ENCODE data around the gene APMAP. TPM values are rescaled to one million over a fixed set of nuclear protein-coding genes. Genes with fewer than 3 reads are reported as not detected.

APMAP gene
- total and polyA plus RNA-seq, 9 of the 15 experiments (the other 6 are each of a cell fraction or from before 2014, with no cell fraction given) = 6.7 to 18.2 (median 14.4) TPM

GRCh38 chr20:24992487-24993205 is at the start of gene APMAP (continued):
- no peak for TF ChIP-seq ZBTB7A (IDR thresholded peaks at IDR 0.05; ENCODE audit: borderline replicate concordance, control insufficient read depth, low read depth, low read length)
- TF ChIP-seq NCOA4 (IDR thresholded peaks at IDR 0.05; ENCODE audit: partially characterized antibody) = no peak
- TF ChIP-seq SOX6 (IDR thresholded peaks at IDR 0.05) = no peak
- no peak for TF ChIP-seq SMARCA5 (IDR thresholded peaks at IDR 0.05)
- TF ChIP-seq RB1 (IDR thresholded peaks at IDR 0.05; ENCODE audit: low read depth) = peak; percentile 39; the same call in 1 of the 2 replicates
- TF ChIP-seq ZNF165 (CRISPR knock-in tag; IDR thresholded peaks at IDR 0.05; ENCODE audit: borderline replicate concordance) = no peak
- TF ChIP-seq ZKSCAN3 (CRISPR knock-in tag; IDR thresholded peaks at IDR 0.05) = no peak
- no peak for TF ChIP-seq E2F5 (CRISPR knock-in tag; IDR thresholded peaks at IDR 0.05)
- peak; percentile 74 to 95 (median 86); a peak in 4 of 6 replicates for TF ChIP-seq ZBTB11 (CRISPR knock-in tag; IDR thresholded peaks at IDR 0.05)
- TF ChIP-seq DPF2 (IDR thresholded peaks at IDR 0.05) = no peak
- no peak for TF ChIP-seq JUN (IDR thresholded peaks at IDR 0.05; ENCODE audit: borderline replicate concordance, low read depth, low read length)
- TF ChIP-seq JUN (CRISPR knock-in tag; IDR thresholded peaks at IDR 0.05; ENCODE audit: borderline replicate concordance) = no peak
- peak; percentile 85 for TF ChIP-seq PHF20 (IDR thresholded peaks at IDR 0.05; ENCODE audit: partially characterized antibody)
- no peak for TF ChIP-seq NR2C1 (IDR thresholded peaks at IDR 0.05)
- TF ChIP-seq NR2C1 (tag; IDR thresholded peaks at IDR 0.05) = no peak
- TF ChIP-seq GATAD2A (IDR thresholded peaks at IDR 0.05) = no peak
- TF ChIP-seq RFX5 (IDR thresholded peaks at IDR 0.05; ENCODE audit: low read depth, low read length) = no peak
- TF ChIP-seq TAF7 (tag; IDR thresholded peaks at IDR 0.05) = peak; percentile 23; the same call in 1 of the 2 replicates
- no peak for TF ChIP-seq FOXA3 (CRISPR knock-in tag; conservative IDR thresholded peaks at IDR 0.05 in 1 of 2, IDR thresholded peaks at IDR 0.05 in 1 of 2)
- TF ChIP-seq MAZ (CRISPR knock-in tag; conservative IDR thresholded peaks at IDR 0.05 in 1 of 2, IDR thresholded peaks at IDR 0.05 in 1 of 2) = peak in 1 of 2 experiments; percentile 69; a peak in 2 of 4 replicates
- TF ChIP-seq, protein P1, sequence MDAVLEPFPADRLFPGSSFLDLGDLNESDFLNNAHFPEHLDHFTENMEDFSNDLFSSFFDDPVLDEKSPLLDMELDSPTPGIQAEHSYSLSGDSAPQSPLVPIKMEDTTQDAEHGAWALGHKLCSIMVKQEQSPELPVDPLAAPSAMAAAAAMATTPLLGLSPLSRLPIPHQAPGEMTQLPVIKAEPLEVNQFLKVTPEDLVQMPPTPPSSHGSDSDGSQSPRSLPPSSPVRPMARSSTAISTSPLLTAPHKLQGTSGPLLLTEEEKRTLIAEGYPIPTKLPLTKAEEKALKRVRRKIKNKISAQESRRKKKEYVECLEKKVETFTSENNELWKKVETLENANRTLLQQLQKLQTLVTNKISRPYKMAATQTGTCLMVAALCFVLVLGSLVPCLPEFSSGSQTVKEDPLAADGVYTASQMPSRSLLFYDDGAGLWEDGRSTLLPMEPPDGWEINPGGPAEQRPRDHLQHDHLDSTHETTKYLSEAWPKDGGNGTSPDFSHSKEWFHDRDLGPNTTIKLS (IDR thresholded peaks at IDR 0.05; ENCODE audit: borderline replicate concordance, low read depth) = peak; percentile 57; the same call in 1 of the 2 replicates
- TF ChIP-seq, protein P2, sequence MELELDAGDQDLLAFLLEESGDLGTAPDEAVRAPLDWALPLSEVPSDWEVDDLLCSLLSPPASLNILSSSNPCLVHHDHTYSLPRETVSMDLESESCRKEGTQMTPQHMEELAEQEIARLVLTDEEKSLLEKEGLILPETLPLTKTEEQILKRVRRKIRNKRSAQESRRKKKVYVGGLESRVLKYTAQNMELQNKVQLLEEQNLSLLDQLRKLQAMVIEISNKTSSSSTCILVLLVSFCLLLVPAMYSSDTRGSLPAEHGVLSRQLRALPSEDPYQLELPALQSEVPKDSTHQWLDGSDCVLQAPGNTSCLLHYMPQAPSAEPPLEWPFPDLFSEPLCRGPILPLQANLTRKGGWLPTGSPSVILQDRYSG (tag; conservative IDR thresholded peaks at IDR 0.05; ENCODE audit: low read depth) = no peak

Measured in K562 (cell line).